ENCODE measurements around the gene ZNF189.

The ZNF189 gene

DNA sequence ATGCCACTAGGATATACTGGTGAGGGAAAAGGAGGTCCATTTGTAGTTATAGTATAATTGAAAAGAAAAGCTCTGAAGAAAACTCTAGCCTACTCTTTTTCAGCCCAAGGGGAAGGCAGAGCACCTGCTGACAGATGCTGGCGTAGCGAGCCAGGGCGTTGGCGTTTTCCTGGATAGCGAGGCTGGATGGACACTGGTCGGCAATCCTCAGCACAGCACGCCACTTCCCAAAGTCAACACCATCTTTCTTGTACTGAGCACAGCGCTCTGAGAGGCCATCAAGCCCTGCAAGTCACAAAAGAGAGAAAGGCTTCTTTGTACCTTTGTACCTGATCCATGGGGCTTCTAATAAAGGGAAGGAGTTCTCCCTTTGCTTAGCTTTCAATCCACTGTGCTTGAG, 28.7 kb downstream of the ZNF189 start:
- no peak for DNase-seq

GRCh38 chr9:101427957-101428655, 29.5 kb downstream of the ZNF189 start:
- DNase-seq: no peak

GRCh38 chr9:101428909-101429308, 30.3 kb downstream of the ZNF189 start:
- DNase-seq: no peak

DNA sequence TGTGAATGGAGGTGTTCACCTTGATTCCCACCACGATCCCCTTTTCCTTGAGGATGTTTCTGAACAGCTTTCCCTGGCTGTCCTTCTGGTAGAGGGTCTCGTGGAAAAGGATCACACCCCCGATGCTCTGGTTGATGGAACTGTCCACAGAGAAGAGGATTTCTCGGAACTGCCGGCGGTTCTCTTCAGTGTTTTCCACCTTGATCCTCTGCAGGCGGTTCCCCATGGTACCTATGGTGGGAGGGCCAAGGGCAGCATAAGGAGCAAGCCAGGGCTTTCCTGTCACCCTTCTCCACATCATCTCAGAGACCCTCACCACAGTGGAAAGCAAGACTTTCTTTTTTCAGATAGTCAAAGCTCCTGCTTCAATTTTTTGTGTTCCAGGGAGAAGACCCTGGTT, 31.1 kb downstream of the ZNF189 start:
- no peak for DNase-seq

DNA sequence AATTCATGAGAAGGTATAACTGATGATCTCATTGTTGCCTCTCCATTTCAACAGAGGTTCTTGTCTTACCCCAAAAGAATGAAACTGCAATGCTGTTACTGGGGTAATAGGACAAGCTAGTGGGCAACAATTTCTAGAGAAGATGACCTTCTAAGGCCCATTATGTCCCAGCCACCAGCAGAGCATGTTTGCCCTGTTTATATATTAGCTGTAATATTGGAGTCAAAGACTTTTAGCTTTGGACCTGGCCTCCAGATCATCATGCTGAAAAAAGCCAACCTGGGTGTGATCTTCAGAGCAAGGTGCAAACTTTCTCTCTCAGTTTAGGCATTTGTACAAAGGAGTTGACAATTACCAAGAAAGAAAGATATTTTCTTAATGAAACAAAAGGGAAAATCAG, 33.5 kb downstream of the ZNF189 start:
- DNase-seq: no peak

GRCh38 chr9:101432740-101433139, 34.1 kb downstream of the ZNF189 start:
- no peak for DNase-seq

DNA sequence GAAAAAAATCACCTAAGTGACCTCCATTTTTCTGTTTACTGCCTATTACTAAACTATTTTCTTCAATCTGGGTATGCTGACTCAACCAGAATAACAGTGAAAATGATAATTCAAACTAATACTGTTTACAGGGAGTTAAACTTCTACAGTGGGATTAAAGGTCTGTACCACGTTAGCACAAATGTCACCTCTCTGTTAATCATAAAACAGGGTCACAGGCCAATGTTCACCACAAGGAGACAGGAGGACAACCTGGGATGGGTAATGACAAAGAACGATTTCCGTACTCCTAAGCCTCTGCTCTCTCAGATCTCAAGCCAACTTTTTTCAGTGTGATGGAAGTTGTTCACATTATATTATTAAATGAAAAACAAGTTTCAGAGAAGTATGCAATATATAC, 34.6 kb downstream of the ZNF189 start:
- no peak for DNase-seq

DNA sequence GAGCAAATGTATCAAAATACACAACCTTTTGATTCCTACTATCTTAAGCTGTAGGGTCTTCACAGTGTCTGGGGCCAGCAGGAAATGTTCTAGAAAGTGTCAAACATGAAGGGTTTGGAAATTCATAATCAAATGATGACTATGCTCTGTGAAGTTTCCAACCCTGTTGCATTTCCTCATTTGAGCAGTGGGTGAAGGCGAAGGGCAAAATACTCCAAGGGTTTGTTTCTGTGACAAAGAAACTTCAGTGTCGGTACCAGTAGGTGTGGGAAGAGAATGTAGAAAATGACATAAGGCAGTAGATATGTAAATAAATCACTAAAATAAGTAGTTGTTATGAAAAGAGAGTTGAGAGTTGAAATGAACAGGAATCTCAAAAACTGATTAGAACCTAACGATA, 36.3 kb downstream of the ZNF189 start:
- no peak for DNase-seq

GRCh38 chr9:101435601-101436079, 37.0 kb downstream of the ZNF189 start, which contains the start of gene ALDOB:
TSS of gene ALDOB (minus strand) at chr9:101435774. CDS start at chr9:101430887, 4,887 bp downstream.
- DNase-seq: no peak

DNA sequence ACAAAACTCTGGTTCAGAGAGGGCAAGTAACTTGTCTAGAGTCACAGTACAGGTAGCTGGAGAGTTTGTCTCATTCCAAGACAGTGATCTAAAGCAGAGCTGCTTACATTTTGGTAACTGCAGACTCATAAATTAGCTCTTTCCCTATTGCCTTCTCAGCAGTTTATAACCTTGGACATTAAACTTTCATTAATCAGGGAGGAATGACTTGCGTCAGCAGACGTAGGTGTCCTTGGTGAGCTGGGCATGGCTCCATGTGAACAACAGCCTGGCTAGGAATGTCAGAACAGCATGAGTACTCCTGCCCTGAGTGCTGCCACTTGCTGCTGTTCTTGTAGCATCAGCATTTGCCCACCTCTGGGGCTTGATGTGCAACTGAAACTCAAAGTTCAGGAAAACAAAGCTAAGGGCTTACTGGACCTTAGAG, 39.2 kb downstream of the ZNF189 start:
- no peak for DNase-seq

GRCh38 chr9:101438523-101438922, 39.9 kb downstream of the ZNF189 start:
- no peak for DNase-seq

DNA sequence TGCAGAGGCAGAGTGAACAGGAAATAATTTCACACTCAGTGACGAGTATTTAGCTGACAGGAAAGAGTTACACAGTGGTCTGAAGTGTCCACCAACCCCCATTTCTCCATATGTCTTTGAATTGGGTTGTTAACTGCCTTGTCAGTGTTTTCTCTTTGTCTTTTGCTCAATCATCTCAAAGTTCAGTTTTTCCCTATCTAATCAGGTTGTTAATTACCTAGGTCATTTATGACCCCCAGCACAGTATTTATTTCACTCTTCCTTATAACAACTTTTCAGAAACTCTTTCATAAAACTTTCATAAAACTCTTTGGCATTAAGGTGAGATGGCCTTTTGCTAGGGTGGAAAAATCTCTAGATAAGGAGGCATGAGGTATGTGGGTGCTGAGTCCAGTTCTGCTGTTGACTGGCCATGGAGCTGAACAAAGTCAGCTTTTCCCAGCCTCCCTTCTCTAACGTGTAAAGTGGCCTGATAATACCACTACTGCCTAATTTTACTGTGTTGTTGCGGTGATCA, 42.1 kb downstream of the ZNF189 start:
- DNase-seq: no peak

GRCh38 chr9:101442318-101442717, 43.7 kb downstream of the ZNF189 start:
- no peak for DNase-seq

GRCh38 chr9:101442736-101443135, 44.1 kb downstream of the ZNF189 start:
- DNase-seq: no peak

DNA sequence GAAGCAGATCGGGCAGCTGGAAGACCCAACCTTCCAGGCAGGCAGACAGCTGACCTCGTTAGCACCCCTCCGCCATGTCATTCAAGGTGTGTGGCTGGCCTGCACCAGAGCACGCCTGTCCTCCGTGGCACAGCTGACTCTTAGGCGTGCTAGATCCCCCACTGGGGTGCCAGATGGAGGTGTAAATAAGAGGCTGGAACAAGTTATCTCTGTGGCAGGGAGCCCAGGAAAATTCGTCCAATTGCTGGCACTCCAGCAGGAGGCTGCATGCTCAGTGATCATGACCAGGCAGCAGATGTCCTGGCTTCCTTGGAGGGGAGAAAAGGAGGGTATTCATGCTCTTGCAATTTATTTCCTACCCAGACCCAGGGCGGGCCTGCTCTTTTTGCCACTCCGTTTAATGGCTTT, 44.7 kb downstream of the ZNF189 start:
- DNase-seq: no peak

DNA sequence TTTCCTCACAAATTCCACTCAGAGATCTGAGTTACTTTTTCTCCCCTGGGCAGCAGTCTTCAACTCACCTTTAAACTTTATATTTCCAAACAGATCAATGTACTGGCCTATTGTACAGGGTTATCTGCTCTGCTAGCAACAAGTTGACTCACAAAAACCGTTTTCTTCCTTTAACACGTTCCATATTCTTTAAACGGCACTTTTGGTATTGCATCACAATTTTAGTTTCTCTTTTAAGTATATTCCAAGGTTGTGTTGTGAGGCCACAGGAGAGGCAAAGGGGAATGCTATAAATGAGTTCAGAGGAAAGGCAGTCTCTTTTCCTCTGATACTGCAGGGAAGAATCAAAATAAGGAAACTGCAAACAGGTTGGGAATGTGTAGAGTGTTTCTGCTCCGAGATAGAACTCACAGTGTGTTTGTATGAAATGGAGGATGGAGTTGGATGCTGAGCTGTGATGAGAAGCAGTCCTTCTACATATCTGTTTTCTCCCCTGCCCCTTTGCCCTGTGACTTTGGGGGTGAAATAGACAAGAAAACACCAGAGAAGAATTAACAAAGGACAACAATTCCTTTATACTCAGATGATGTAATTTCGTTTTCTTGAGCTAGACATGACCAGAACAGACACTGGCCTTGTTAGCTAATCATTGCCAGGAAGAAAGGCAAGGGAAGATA, 46.8 kb downstream of the ZNF189 start:
- no peak for DNase-seq

DNA sequence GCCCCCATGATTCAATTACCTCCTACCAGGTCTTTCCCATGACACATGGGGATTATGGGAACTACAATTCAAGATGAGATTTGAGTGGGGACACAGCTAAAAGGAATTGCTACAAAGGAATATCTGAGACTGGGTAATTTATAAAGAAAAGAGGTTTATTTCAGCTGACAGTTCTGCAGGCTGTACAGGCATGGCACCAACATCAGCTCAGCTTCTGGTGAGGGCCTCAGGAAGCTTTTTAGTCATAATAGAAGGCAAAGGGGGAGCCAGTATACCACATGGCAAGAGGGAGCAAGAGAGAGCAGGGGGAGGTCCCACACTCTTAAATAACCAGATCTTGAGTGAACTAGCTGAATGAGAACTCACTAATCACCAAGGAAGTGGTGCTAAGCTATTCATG, 48.1 kb downstream of the ZNF189 start:
- no peak for DNase-seq

DNA sequence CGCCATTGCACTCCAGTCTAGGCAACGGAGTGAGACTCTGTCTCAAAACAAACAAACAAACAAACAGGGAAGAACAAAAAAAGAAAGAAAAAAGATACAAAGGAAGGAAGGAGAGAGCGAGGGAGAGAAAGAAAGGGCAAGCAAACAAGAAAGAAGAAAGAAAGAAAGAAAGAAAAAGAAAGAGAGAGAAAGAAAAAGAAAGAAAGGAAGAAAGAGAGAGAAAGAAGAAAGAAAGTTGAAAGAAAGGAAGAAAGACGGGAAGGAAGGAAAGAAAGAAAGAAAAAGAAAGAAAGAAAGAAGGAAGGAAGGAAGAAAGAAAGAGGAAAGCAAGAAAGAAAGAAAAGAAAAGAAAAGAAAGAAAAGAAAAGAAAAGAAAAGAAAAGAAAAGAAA, 50.0 kb downstream of the ZNF189 start:
- no peak for DNase-seq

- peak; percentile 52 for DNase-seq
Measured at GRCh38 chr9:101449071-101449721, 50.5 kb downstream of the ZNF189 start.

- no peak for DNase-seq
Measured at GRCh38 chr9:101450931-101451330, 52.3 kb downstream of the ZNF189 start.

DNA sequence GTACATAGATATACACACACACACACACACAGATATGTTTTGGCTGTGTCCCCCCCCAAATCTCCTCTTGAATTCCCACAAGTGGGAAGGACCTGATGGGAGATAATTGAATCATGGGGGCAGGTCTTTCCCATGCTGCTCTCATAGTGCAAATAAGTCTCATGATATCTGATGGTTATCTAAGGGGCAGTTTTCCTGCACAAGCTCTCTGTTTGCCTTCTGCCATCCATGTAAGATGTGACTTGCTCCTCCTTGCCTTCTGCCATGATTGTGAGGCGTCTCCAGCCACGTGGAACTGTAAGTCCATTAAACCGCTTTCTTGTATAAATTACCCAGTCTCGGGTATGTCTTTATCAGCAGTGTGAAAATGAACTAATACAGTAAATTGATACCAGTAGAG, 52.8 kb downstream of the ZNF189 start:
- DNase-seq: no peak

DNA sequence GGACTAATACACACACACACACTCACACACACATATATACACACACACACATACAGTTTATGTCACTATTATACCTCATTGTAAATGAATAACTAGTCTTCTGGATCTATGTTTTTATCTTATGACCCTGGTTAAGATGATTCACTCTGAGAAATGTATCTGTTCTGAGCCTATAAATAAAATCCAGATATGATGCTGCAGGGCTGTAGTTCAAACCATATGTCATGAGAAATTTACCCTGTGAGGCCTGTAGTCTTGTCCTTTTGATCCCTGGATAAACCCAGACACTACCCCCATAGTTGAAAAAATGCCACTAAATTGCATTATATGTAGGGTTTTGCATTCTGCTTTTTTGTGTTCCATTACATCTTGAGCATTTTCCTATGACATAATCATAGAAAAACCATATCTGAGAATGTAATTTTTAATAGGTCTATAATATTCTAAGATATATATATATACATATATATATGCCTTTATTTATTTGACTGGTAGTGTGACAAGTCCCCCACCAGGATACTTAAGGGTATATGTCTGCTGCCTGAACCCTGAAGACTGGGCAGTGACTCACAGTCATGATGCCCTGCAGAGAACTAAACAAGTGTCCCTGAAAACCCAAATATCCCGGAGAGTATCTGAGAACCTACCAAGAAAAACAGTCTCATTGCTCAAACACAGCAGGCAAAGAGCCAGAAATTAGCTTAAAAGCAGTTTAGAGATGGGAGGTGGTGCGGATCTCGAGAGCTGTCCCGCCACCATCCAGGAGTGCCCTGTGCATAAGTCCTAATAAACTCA, 55.3 kb downstream of the ZNF189 start:
- DNase-seq: no peak
